HG03565 (cell line): ENCODE data around the gene PRDM8.

Experiments
- ATAC-seq: cut with Tn5 transposase; IDR thresholded peaks from one replicate; pipeline ENCODE4 v1.9.1; 2021; ENCODE audit warnings: mild to moderate bottlenecking, moderate library complexity; ENCODE audit not compliant: unreplicated experiment

PRDM8 gene

DNA sequence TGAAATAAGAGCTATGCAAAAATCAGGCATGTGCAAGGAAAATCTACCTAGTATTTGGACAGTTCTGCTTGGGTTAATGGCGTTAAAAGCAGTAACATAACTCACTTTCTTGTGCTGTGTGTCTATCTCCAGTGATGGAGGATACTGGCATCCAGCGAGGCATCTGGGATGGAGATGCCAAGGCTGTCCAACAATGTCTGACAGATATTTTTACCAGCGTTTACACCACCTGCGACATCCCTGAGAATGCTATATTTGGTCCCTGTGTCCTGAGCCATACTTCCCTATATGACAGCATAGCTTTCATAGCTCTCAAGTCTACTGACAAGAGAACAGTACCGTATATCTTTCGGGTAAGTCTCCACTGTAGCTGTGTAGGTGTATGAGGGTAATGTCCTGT is 2.6 kb downstream of the PRDM8 start:
- ATAC-seq, result no peak

- no peak for ATAC-seq
Measured at GRCh38 chr4:80201252-80202151, 4.2 kb downstream of the PRDM8 start.

DNA sequence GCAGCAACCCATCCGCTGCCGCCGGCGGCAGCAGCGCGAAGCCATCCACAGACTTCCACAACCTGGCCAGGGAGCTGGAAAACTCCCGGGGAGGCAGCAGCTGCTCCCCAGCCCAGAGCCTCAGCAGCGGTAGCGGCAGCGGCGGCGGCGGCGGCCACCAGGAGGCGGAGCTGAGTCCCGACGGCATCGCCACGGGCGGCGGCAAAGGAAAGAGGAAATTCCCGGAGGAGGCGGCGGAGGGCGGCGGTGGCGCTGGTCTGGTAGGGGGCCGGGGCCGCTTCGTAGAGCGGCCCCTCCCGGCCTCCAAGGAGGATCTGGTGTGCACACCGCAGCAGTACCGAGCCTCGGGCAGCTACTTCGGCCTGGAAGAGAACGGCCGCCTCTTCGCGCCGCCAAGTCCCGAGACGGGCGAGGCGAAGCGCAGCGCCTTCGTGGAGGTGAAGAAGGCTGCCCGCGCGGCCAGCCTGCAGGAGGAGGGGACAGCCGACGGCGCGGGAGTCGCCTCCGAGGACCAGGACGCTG is 4.9 kb downstream of the PRDM8 start:
- peak; percentile 65 for ATAC-seq

DNA sequence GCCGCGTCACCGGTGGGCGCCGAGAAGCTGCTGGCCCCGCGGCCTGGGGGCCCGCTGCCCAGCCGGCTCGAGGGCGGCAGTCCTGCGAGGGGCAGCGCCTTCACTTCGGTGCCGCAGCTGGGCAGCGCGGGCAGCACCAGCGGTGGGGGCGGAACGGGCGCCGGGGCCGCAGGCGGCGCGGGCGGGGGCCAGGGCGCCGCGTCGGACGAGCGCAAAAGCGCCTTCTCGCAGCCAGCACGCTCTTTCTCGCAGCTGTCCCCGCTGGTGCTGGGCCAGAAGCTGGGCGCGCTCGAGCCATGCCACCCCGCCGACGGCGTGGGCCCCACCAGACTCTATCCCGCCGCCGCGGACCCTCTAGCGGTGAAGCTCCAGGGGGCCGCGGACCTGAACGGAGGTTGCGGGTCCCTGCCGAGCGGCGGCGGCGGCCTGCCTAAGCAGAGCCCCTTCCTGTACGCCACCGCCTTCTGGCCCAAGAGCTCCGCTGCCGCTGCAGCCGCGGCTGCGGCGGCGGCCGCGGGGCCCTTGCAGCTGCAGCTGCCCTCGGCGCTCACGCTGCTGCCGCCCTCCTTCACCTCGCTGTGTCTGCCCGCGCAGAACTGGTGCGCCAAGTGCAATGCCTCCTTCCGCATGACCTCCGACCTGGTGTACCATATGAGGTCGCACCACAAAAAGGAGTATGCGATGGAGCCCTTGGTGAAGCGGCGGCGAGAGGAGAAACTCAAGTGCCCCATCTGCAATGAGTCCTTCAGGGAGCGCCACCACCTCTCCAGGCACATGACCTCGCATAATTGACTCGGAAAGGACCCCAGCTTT is 5.6 kb downstream of the PRDM8 start:
- ATAC-seq, result peak; percentile 37

DNA sequence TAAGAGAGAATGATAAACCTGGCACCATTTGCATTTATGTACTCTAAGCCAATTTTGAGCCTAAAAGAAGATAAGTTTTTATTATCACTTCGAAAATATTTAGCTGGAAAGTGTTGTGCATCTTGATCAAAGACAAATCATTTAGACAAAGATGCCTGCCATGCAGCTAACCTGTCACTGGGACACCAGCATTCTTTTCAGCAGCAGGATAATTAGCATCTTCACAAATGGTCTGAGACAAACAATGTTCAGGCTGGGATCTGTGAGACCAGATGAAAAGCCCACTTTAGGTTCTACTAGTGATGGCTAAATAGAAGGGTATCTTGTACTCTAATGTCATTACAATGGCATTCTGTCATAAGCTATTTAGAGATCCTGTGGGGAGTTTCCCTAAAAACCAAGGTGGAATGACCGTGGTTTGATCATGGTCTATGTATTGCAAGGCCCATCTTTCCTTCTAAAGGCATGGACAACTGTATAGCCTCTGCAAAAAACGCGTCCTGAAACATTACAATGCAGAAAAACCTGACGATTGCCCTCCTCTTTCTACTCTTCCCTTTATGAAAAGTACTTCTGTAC is 7.2 kb downstream of the PRDM8 start:
- ATAC-seq, result no peak

- ATAC-seq, result no peak
Measured at GRCh38 chr4:80206111-80206510, 8.8 kb downstream of the PRDM8 start.

GRCh38 chr4:80206521-80207171 is 9.3 kb downstream of the PRDM8 start:
- no peak for ATAC-seq

DNA sequence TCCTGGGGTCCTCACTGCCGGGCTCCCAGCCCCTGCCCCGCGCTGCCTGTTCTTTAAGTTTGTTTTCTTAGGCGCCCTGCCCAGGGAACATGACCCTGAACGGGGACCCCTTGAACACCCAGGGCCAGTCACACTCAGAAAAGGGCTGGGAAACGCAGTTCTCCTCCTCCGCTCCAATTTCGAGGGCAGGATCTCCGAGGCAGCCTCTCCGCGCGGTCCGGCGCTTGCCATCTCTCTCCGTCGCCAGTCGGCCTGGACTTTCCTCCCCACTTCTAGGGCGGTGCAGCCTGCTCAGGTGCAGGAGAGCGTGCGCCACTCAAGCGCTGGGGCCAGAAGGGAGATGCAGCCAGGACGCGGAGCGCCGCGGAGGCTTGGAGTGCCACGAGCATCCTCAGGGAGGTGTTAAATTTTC is 9.9 kb downstream of the PRDM8 start:
- no peak for ATAC-seq

DNA sequence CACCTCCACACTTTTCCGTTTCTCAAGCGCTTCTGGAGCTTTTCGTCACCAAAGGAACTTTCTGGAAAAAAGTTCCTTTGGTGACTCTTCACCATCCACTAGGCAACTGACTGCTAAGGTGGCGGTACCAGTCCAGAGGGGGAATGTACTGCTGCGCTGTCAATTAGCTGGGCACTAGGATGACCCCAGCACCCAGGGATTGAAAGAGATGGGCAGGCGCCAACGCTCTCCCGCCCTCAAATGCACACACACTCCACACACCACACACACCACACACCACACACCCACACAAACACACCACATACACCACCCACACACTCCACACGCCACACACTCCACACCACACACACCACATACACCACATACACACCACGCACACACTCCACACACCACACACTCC is 10.4 kb downstream of the PRDM8 start:
- ATAC-seq, result no peak

- ATAC-seq, result no peak
Measured at GRCh38 chr4:80208610-80209339, 11.5 kb downstream of the PRDM8 start.

DNA sequence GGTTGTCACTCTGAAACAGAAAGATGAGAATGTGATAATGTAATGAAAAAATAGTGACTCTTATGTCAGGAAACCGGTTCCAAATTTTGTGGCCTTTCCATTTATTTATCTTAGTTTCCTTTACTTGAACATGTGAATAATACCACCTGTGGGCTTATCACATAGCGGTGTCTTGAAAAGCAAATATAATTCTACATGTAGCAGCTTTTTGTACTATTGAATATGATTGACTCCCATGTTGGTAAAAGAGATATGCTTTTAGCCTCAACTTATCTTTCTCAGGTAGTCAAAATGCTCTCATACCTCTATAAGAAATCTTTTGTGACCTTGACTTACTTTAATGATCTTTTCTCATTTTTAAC is 12.0 kb downstream of the PRDM8 start:
- ATAC-seq, result no peak

- no peak for ATAC-seq
Measured at GRCh38 chr4:80210549-80210948, 13.2 kb downstream of the PRDM8 start.

DNA sequence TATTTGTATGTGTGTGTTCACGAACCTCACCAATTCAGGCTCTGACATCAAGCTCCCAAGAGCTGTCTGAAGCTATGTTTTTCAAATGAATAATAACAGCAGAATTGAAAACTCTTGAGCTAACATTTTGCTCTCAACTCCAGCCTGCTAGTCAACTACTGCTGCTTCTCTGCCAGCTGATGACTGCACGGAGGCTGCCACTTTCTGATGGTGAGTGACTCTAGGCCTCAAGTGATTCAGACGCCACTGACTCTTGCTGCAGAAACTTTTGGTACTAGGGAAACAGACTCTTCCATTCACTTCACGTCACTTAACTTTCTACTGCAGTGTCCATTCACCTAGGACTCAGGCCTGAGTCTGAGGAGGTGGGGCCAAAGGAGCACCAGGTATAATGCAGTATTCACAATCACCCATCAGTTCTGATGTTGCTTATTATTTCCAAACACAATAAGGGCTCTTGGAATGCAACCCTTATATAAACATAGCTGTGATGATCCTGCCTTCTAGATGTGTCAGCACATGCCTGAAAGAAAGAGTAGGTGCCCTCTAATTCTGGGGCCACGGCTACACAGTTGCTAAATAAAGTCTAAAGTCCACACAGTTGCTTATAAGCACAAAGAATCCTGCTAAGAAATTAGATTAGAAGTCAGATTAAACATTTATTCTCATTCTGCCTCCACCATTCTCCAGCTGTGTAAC is 16.0 kb downstream of the PRDM8 start:
- ATAC-seq, result no peak

DNA sequence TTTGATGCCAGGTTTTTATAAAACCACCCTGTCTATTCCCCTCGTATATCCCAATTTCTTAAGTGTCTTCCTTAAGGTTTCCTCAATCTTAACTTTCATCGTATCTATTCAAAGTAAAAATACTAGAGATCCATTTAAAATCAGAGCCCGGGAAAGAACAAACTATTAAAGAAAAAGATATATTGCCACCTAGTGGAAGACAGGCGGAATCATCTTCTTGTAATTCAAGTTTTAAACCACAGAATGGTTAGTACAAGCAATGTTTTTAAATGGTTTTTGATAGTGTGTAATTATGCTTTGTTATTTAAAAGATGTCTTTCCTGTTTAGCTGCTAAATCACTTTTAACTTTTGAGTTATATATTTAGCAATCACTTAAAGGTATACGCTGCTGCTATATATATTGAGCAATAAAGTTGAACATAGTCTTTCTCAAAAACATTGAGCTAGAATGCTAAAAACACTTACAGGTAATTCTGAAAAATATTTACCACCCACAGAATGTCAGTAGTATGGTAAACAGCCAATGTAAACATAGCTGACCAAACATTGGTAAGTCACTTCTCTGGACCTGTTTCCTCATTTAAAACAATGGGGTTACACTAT is 18.2 kb downstream of the PRDM8 start:
- ATAC-seq, result no peak

DNA sequence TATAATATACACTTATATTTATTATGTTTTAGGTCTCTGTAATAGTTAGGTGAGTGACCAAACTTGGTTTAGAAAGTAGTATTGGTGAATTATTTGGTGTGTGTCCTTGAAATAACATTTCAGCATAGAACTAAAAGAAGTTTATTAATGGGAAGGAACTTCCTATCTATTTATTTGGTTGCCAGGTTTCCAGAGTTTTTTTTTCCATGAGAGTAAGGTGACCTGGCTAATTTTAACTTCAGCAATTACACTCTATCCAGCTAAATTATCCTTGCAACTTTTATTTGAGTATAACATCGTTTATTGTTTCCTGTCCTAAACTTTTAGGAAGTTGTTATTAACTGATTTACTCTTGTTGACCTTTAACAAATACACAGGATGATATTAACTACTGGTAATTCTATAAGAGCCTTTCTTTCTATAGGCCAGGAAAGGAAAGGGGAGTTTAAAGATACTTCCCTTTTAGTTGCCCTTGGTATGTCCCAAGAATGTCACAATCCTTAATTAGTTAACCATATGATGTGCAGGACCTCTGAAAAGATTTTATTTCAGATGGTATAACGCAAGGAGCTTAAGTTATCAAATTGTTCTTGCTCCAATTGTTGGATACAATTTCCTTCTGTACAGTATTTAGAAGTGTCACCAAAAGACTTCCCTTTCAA is 18.9 kb downstream of the PRDM8 start:
- ATAC-seq, result no peak

GRCh38 chr4:80219301-80220025 is 22.2 kb downstream of the PRDM8 start:
- no peak for ATAC-seq

- ATAC-seq, result no peak
Measured at GRCh38 chr4:80220711-80221110, 23.4 kb downstream of the PRDM8 start.

DNA sequence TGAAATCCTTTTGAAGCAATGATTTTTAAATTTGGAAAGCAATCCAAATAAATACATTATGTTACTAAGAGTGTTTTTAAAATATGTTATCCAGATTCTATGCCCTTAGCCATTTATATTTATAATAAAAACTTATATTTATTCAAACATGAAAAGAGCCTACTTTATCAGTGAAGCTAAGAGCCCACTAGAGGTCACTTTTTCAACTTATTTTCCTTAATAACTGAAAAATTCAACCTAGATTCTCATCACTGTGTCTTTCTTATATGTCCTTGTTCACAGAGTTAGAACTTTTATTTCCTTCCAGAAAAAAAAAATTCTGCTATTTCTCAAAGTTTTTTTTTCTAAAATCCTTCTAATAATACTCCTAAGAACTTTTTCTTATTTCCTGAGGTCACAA is 23.9 kb downstream of the PRDM8 start:
- ATAC-seq, result no peak
